ENCODE measurements around the gene MAP2. TPM values are rescaled to one million over a fixed set of nuclear protein-coding genes. Genes with fewer than 3 reads are reported as not detected.

Gene MAP2
- total RNA-seq, 3 donors from 2014 or later = 8.2 to 18.6 (median 11.5) TPM

- Histone ChIP-seq H3K36me3 (no peaks in the 10 kb centered on the region), H3K27me3 (no peaks in the 10 kb centered on the region), H3K4me3 (no peak overlapping the region), H3K9me3 (no peaks in the 10 kb centered on the region), H3K4me1 (no peaks in the 10 kb centered on the region), H3K27ac (no peak overlapping the region)
- intact Hi-C loops (cut with DNase I; ENCODE audit: low total_unique reads) = no loop called here
- DNase-seq (ENCODE audit: low spot score in 2 of 2) = no peak
- TF ChIP-seq POLR2A (IDR thresholded peaks at IDR 0.05) = no peak
- TF ChIP-seq POLR2AphosphoS5 (IDR thresholded peaks at IDR 0.05) = no peak
- TF ChIP-seq, protein P1, sequence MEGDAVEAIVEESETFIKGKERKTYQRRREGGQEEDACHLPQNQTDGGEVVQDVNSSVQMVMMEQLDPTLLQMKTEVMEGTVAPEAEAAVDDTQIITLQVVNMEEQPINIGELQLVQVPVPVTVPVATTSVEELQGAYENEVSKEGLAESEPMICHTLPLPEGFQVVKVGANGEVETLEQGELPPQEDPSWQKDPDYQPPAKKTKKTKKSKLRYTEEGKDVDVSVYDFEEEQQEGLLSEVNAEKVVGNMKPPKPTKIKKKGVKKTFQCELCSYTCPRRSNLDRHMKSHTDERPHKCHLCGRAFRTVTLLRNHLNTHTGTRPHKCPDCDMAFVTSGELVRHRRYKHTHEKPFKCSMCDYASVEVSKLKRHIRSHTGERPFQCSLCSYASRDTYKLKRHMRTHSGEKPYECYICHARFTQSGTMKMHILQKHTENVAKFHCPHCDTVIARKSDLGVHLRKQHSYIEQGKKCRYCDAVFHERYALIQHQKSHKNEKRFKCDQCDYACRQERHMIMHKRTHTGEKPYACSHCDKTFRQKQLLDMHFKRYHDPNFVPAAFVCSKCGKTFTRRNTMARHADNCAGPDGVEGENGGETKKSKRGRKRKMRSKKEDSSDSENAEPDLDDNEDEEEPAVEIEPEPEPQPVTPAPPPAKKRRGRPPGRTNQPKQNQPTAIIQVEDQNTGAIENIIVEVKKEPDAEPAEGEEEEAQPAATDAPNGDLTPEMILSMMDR (IDR thresholded peaks at IDR 0.05) = no peak
Observed at GRCh38 chr2:209459359-209459758, 35.5 kb downstream of the MAP2 start.

DNA sequence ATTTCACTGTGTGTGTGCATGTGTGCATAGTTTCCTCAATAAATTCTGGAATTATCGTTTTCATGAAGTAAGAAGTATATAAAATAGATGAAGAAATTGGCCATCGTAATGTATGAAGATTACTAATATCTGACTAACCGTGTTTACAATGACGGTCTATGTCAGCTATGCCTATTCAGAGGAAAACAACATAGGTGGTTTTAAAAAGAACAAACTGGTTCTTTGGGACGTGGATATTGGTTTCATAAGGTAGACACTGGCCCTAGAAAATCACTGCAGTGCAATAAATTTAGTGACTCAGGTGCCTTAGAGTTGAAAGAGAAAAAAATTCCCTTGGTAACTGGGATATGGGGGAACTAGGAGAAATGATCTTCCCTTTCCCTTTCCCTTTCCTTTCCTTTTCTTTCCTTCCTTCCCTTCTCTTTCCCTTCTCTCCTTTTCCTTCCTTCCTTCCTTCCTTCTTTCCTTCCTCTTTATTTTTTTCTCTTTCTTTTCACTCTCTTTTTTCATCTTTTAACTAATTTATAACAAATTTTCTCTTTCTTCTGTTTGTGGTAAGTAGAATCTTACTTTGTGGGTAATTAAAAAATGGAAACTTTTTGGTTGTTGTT lies 36.4 kb downstream of the MAP2 start:
- TF ChIP-seq POLR2AphosphoS5 (IDR thresholded peaks at IDR 0.05) (no peak), POLR2A (IDR thresholded peaks at IDR 0.05) (no peak)
- TF ChIP-seq, protein P1 (IDR thresholded peaks at IDR 0.05) = no peak
- Histone ChIP-seq H3K9me3 (no peaks in the 10 kb centered on the region), H3K27ac (no peak overlapping the region), H3K36me3 (no peaks in the 10 kb centered on the region), H3K4me1 (no peaks in the 10 kb centered on the region), H3K4me3 (no peak overlapping the region), H3K27me3 (no peaks in the 10 kb centered on the region)
- DNase-seq (ENCODE audit: low spot score in 2 of 2) = no peak
- intact Hi-C loops (cut with DNase I; ENCODE audit: low total_unique reads) = no loop called here

DNA sequence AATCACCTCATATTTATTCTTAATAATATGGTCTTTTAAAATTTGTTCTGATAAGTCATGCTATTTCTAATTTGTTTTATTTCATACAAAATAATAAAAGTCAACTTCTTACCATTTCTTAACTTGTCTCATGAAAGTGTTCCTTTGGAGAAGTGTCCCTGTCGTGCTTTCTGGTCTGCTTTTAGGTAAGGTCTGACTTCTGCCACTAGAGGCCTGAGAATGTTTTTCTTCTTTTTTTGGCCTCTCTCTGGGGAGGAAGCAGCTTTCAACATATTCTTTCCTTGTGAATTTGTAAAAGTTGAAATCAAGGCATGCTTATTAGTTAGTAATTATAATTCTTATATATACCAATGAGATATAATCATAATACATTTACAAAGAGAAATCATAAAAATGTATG lies 39.4 kb downstream of the MAP2 start:
- intact Hi-C loops (cut with DNase I; ENCODE audit: low total_unique reads) = no loop called here
- TF ChIP-seq POLR2A (IDR thresholded peaks at IDR 0.05) (no peak), POLR2AphosphoS5 (IDR thresholded peaks at IDR 0.05) (no peak)
- TF ChIP-seq, protein P1 (IDR thresholded peaks at IDR 0.05) = no peak
- no peak for DNase-seq (ENCODE audit: low spot score in 2 of 2)
- H3K4me3 ChIP-seq = no peak overlapping the region
- H3K9me3 ChIP-seq = no peaks in the 10 kb centered on the region
- H3K4me1 ChIP-seq = no peaks in the 10 kb centered on the region
- no peaks in the 10 kb centered on the region for H3K36me3 ChIP-seq
- no peak overlapping the region for H3K27ac ChIP-seq
- no peaks in the 10 kb centered on the region for H3K27me3 ChIP-seq

- Histone ChIP-seq H3K27ac (no peak overlapping the region), H3K4me1 (no peaks in the 10 kb centered on the region), H3K36me3 (no peaks in the 10 kb centered on the region), H3K4me3 (no peak overlapping the region), H3K27me3 (no peaks in the 10 kb centered on the region), H3K9me3 (no peaks in the 10 kb centered on the region)
- no peak for TF ChIP-seq POLR2A (IDR thresholded peaks at IDR 0.05)
- TF ChIP-seq POLR2AphosphoS5 (IDR thresholded peaks at IDR 0.05) = no peak
- TF ChIP-seq, protein P1 (IDR thresholded peaks at IDR 0.05) = no peak
- no peak for DNase-seq (ENCODE audit: low spot score in 2 of 2)
- intact Hi-C loops (cut with DNase I; ENCODE audit: low total_unique reads) = no loop called here
Observed at GRCh38 chr2:209463835-209464234, 40.0 kb downstream of the MAP2 start.

DNA sequence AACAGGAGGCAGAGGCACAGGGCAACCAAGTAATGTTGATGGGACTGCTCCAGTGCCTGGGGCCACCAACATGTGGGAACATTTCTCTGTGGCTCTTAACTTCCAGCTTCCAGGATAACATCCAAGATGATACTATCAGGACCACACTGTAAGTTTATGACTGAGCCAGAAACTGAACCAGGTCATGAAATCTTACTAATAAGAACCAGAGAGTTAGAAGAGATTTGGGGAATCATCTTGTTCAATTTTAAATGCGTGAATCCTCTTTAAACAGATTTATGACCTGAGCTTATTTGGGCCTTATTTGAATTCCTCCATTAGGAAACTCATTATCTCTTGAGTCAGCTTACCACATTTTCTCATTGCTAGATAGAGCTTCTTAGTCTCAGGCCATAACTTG lies 45.0 kb downstream of the MAP2 start:
- no peaks in the 10 kb centered on the region for H3K4me1 ChIP-seq
- no peaks in the 10 kb centered on the region for H3K27me3 ChIP-seq
- no peak overlapping the region for H3K27ac ChIP-seq
- H3K4me3 ChIP-seq = no peak overlapping the region
- intact Hi-C loops (cut with DNase I; ENCODE audit: low total_unique reads) = no loop called here
- TF ChIP-seq, protein P1 (IDR thresholded peaks at IDR 0.05) = no peak
- no peak for TF ChIP-seq POLR2AphosphoS5 (IDR thresholded peaks at IDR 0.05)
- TF ChIP-seq POLR2A (IDR thresholded peaks at IDR 0.05) = no peak
- H3K9me3 ChIP-seq = no peaks in the 10 kb centered on the region
- H3K36me3 ChIP-seq = no peaks in the 10 kb centered on the region
- DNase-seq (ENCODE audit: low spot score in 2 of 2) = no peak
